GM21360 (cell line): ENCODE measurements around the gene GSTT4.
"Not testable (repeated sequence)": the region's sequence is repeated elsewhere in the genome, so short reads cannot be mapped to it uniquely, and the experiment has no call there.

Source experiments
- ATAC-seq: cut with Tn5 transposase; IDR thresholded peaks from one replicate; pipeline ENCODE4 v1.9.1; 2021; ENCODE audit warnings: mild to moderate bottlenecking, moderate library complexity; ENCODE audit not compliant: unreplicated experiment

The GSTT4 gene

GRCh38 chr22:24025475-24025874 is 20.2 kb upstream of the GSTT4 start:
- no peak for ATAC-seq

- no peak for ATAC-seq
Measured at GRCh38 chr22:24024354-24024753, 19.1 kb upstream of the GSTT4 start.

- ATAC-seq = no peak
Measured at GRCh38 chr22:24023204-24023789, 18.0 kb upstream of the GSTT4 start.

DNA sequence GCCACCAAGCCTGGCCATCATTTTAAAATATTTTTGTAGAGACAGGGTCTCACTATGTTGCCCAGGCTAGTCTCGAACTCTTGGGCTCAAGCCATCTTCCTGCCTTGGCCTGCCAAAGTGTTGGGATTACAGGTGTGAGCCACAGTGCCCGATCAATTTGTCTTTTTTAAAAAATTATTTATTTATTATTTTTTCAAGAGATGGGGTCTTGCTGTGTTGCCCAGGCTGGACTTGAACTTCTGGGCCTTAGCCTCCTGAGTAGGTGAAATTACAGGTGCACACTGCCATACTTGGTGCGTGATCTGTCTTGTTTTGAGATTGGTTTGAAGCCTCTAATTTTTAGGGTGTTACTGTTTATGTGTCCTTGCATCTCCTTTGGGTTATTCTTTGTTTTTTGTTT is 16.1 kb upstream of the GSTT4 start:
- ATAC-seq = no peak

DNA sequence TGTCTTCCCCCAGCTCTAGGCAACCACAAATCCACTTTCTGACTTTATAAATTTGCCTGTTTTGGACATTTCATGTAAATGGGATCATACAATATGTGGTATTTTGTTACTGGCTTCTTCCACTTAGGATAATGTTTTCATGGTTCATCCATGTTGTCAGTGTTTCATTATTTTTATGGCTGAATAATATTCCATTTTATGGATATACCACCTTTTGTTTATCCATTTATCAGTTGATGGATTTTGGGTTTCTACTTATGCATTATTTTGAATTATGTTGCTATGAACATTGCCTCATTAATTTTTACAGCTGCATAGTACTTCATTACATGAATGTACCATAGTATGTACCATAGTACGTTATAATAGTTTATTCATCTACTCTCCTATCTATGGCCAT is 10.9 kb upstream of the GSTT4 start:
- ATAC-seq = no peak

- ATAC-seq = peak; percentile 4
Measured at GRCh38 chr22:24011735-24012068, 6.4 kb upstream of the GSTT4 start.

DNA sequence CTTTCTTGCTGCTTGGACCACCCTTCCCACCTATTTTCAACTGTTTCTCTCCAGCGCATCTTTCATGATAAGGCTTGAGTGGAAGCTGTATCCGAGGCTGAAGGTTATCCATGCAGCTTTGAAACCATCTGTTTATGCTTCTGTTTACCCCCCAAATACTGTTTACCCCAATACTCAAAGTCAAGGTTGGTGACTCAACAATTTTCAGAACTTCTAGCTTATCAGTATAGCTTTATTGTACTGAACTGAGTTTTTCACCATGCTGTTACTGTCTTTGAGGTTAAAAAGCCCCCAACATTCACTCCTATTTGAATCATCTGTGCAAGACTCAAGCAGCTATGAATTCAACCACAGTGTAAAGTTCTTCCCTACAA is 4.8 kb upstream of the GSTT4 start:
- no peak for ATAC-seq

GRCh38 chr22:24009227-24010017 is 4.2 kb upstream of the GSTT4 start:
- no peak for ATAC-seq

DNA sequence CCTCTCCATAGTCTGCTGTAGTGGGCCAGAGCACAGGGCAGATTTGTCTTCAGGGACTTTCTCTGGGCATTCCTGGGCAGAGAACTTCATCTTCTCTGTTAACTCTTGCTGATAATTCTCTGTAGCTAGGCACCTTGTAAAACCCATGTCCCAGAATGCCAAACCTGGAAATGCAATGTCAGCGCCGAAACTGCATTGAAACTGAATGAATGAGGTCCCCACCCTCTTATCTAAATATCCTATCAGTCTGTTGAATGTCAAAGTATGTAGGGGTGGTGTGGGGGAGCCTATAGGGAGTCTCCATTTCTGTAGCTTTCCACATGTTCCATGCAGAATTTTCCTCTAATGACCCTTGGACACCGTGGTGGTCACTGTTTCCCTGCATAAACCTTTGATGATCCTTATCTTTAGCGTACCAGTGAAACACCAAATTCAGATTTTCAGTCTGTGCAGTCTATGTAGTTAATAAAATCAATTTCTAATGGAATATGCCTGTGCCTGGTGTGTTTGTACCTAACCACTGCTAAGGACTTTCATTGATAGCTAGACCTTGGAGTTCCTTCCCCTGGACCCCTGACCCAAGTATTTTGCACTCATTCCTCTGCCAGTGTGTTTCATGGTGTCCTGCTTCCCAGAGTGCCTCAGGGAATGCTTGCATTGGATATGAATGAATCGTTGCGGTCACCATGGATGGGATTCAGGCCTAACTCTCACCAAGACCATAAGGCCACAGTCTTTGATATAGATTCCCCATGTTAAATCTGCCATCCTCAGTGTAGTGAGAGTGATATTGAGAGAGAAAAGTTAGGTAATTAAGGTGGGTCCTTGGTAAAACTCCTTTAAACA is 3.4 kb upstream of the GSTT4 start:
- no peak for ATAC-seq

DNA sequence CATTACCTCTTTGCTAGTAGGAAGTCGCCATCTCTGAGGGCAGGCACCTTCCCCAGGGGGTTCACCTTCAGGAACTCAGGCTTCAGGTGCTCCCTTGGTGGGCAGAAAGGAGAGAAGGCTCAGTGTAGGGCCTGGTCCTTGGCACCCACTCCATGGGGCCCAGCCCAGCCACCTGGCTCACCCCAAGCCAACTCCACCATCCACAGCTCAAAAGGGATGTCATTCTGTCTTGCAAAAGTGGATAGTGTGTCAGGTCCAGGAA is 2.7 kb upstream of the GSTT4 start:
- ATAC-seq = no peak

GRCh38 chr22:24007253-24008021 is 2.2 kb upstream of the GSTT4 start:
- ATAC-seq = no peak

DNA sequence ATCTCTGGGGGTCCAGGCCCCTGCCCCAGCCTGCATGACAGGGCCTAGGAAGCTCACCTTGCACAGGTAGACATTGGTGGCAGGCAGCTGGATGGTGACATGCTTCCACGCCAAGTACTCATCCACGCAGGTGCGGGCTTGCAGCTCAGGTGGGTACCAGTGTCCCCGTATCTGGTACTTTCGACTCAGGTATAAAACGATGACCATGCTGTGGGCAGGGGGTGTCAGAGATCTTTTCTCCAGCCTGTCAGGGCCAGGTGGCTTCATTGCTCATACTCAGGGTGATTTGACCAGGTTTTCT is 1.6 kb upstream of the GSTT4 start:
- no peak for ATAC-seq

DNA sequence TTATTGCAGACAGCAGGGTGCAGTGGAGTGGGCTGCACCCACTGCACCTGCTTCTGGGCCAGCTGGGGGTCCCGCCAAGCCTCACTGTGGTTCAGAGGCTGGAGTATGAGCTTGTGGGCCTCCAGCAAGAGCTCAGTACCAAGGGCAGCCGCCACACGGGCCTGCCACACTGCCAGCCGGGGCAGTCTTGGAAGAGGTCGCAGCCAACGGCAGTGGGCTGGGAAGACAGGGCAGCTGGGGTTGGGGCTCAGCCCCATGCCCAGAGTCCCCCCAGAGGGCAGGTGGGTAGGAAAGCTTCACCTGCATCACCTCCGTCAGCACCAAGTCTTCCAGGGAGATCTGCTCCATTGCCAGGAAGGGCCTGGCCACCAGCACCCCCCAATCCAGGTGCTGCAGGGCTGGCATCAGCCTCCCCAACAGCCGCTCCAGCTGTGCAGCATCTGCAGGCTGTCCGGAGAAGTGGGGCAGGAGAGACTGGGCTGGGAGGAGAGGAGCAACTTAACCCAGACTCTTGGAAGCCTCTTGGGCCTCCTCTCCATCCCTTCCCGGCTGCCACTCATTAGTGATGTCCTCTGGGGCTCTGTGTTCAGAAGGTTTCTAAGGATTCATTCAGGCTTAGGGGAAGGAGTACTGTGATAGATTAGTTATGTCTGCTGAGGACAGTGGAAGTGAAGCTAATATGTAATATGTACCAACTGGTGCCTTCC is 1.1 kb upstream of the GSTT4 start:
- no peak for ATAC-seq

- ATAC-seq = no peak
Measured at GRCh38 chr22:24003887-24004286, 1.4 kb downstream of the GSTT4 start.

GRCh38 chr22:24002851-24003250 is 2.4 kb downstream of the GSTT4 start:
- no peak for ATAC-seq

DNA sequence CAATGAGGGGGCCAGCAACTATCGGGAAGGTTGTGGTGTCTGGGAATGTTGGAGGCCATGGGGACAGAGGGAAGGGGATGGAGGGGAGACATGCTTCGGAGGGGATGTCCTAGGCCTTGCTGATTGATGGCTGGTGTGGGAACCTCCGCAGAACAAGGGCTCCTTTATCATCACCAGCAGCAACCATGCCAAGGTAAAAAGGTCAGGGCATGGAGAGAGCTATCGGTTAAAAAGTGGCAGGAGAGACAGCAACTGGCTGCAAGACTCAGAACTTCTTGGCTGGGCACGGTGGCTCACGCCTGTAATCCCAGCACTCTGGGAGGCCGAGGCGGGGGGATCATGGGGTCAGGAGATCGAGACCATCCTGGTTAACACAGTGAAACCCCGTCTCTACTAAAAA is 3.0 kb downstream of the GSTT4 start:
- ATAC-seq = no peak

DNA sequence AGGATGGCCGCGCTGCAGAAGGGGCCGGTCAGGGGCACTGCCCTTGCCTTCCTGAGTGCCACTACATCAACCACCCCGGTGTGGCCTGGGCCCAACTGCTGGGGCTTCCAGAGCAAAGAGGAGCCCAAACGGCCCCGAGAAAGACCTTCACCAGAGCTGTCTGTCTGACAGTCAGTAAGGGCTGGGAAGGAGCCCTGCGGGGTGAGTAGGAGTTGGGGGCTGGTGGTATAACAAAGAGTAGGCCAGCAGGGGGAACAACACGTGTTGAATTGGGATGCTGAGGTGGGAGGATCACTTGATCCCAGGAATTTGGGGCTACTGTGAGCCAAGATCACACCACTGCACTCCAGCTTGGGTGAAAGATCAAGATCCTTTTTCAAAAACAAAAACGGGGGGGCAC is 3.9 kb downstream of the GSTT4 start:
- no peak for ATAC-seq

- ATAC-seq = not testable (repeated sequence)
Measured at GRCh38 chr22:23999779-24000178, 5.5 kb downstream of the GSTT4 start.

- no peak for ATAC-seq
Measured at GRCh38 chr22:23997092-23997491, 8.2 kb downstream of the GSTT4 start.

GRCh38 chr22:23993581-23994177 is 11.6 kb downstream of the GSTT4 start:
- ATAC-seq = not testable (repeated sequence)

DNA sequence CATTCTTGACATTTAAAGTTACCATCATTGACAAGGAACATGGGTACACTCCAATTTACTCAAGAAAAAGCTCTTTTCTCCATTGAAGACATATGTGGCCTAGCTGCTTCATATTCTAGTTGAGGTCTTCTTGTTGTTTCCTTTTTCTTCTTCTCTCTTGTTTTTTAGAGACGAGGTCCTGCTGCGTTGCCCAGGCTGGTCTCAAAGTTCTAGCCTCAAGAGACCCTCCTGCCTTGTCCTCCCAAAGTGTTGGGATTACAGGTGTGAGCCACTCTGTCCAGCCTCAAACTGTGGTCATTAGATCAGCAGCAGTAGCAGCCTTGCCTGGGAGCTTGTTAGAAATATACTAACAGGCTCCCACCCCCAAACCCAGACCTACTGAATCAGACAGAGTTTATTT is 12.2 kb downstream of the GSTT4 start:
- ATAC-seq = not testable (repeated sequence)
